HepG2 (cell line): ENCODE measurements around the gene ANXA11. TPM values are rescaled to one million over a fixed set of nuclear protein-coding genes. Genes with fewer than 3 reads are reported as not detected.

ENCODE experiments used
- ATAC-seq: fragments of 200-7000 bp; cut with Tn5 transposase; 3 replicates; pipeline ENCODE4 v1.9.1; 2020; ENCODE audit warnings: mild to moderate bottlenecking, moderate library complexity
- BruUV-seq: library from RNA; stranded (reverse); fragments of 400-500 nt; replicated peaks from 2 replicates; lab custom pipeline; 2021; lab: Mats Ljungman, UMichigan
- CTCF ChIA-PET: fragments of 300-600 bp; formaldehyde crosslinking; extraction: SDS; loops from one replicate; lab custom pipeline; 2021; ENCODE audit warnings: low total read pairs, inconsistent platforms, low intra/inter-chr PET ratio; lab: Yijun Ruan, JAX
- POLR2A ChIA-PET: fragments of 350-600 bp; sonication (Branson Sonifier 250); formaldehyde crosslinking; loops from one replicate; lab custom pipeline; 2020; ENCODE audit warnings: antibody characterized with exemption, inconsistent platforms; lab: Yijun Ruan, JAX
- DNase-seq: peaks from one replicate; pipeline ENCODE4 v3.0.0-alpha.2; 2015; ENCODE audit warnings: low spot score
- FAIRE-seq: peaks from 3 replicates; lab custom pipeline; 2011; peaks lifted over from hg19 to GRCh38; lab: Jason Lieb, UNC
- H2AFZ ChIP-seq: one replicate; pipeline ENCODE4 v1.6.1; 2011; ENCODE audit warnings: low read length, inconsistent platforms
- H3K27ac ChIP-seq: fragments of 300-600 bp; 3 replicates; pipeline ENCODE4 v1.8.0; 2011; ENCODE audit warnings: mixed run types, mild to moderate bottlenecking, mixed read lengths, low read length, inconsistent platforms; ENCODE audit not compliant: insufficient read depth; ENCODE audit errors: extremely low read length
- H3K27me3 ChIP-seq, 2 experiments: fragments of 200-600 bp in 1 of 2; 2 replicates in 1 of 2; 3 replicates in 1 of 2; pipeline versions ENCODE4 v1.6.0 to v1.8.0; 2011; ENCODE audit warnings: low read length in 2 of 2, mild to moderate bottlenecking in 2 of 2, moderate library complexity in 2 of 2, inconsistent platforms in 1 of 2; ENCODE audit not compliant: insufficient read depth in 2 of 2, control insufficient read depth in 1 of 2
- H3K36me3 ChIP-seq, 2 experiments: fragments of 200-600 bp in 1 of 2; replicated peaks in 1 of 2; 2 replicates in 1 of 2; 3 replicates in 1 of 2; pipeline versions ENCODE4 v1.5.1 to v1.8.0; 2011; ENCODE audit warnings: low read length in 2 of 2, inconsistent platforms in 1 of 2; ENCODE audit not compliant: insufficient read depth in 2 of 2, control insufficient read depth in 1 of 2
- H3K4me1 ChIP-seq: 2 replicates; pipeline ENCODE4 v1.5.1; 2012; ENCODE audit warnings: low read length, inconsistent platforms; ENCODE audit not compliant: insufficient read depth
- H3K4me2 ChIP-seq: 2 replicates; pipeline ENCODE4 v1.6.0; 2011; ENCODE audit warnings: low read depth, low read length, inconsistent platforms
- H3K4me3 ChIP-seq, 3 experiments: fragments of 200-600 bp in 1 of 3; sonication (generic), shearing (Covaris generic) in 1 of 3; replicated peaks in 1 of 3; 2 replicates each; pipeline ENCODE4 v1.5.1; 2011 to 2016; ENCODE audit warnings: low read length in 3 of 3, inconsistent platforms in 2 of 3, low read depth in 2 of 3, mild to moderate bottlenecking in 2 of 3, control low read depth in 1 of 3, mixed read lengths in 1 of 3; ENCODE audit not compliant: insufficient read depth in 1 of 3
- H3K79me2 ChIP-seq: one replicate; pipeline ENCODE4 v1.6.1; 2011; ENCODE audit warnings: low read length, inconsistent platforms; ENCODE audit not compliant: insufficient read depth
- H3K9ac ChIP-seq: 2 replicates; pipeline ENCODE4 v1.6.0; 2011; ENCODE audit warnings: mild to moderate bottlenecking, low read depth, low read length, inconsistent platforms; ENCODE audit not compliant: insufficient read depth
- H3K9me3 ChIP-seq: 2 replicates; pipeline ENCODE4 v1.5.1; 2012; ENCODE audit warnings: mild to moderate bottlenecking, low read length
- H4K20me1 ChIP-seq: 2 replicates; pipeline ENCODE4 v1.6.0; 2011; ENCODE audit warnings: inconsistent platforms, mild to moderate bottlenecking, low read length, moderate library complexity; ENCODE audit not compliant: insufficient read depth
- ETV5 ChIP-seq: IDR thresholded peaks from 2 replicates; pipeline ENCODE4 v1.6.1; 2018; ENCODE audit warnings: missing biosample characterization, missing genetic modification reagents, inconsistent platforms, borderline replicate concordance
- HMG20B ChIP-seq: conservative IDR thresholded peaks from 2 replicates; pipeline ENCODE4 v1.6.1; 2016; ENCODE audit warnings: missing genetic modification reagents, missing compliant biosample characterization
- HOXA9 ChIP-seq: sonication (generic); formaldehyde crosslinking; IDR thresholded peaks from 2 replicates; pipeline ENCODE4 v1.8.1; 2022; ENCODE audit warnings: missing genetic modification reagents, mild to moderate bottlenecking, moderate library complexity, borderline replicate concordance
- MEF2D ChIP-seq: sonication (generic); formaldehyde crosslinking; IDR thresholded peaks from 2 replicates; pipeline ENCODE4 v1.5.1; 2020; ENCODE audit warnings: mild to moderate bottlenecking, missing genetic modification reagents
- NBN ChIP-seq: fragments of 450-650 bp; conservative IDR thresholded peaks from 2 replicates; pipeline ENCODE4 v1.6.1; 2017
- PHF21A ChIP-seq: sonication (generic); formaldehyde crosslinking; IDR thresholded peaks from 2 replicates; pipeline ENCODE4 v1.5.0; 2020; ENCODE audit warnings: mild to moderate bottlenecking, missing genetic modification reagents
- POLR2A ChIP-seq, 2 experiments: IDR thresholded peaks; 2 replicates each; pipeline ENCODE4 v1.6.1; 2011; ENCODE audit warnings: low read depth in 2 of 2, low read length in 2 of 2, mild to moderate bottlenecking in 1 of 2, moderate library complexity in 1 of 2; ENCODE audit not compliant: insufficient read depth in 1 of 2
- RXRA ChIP-seq: sonication (generic); formaldehyde crosslinking; IDR thresholded peaks from 2 replicates; pipeline ENCODE4 v1.5.1; 2020; ENCODE audit warnings: missing genetic modification reagents
- SAP130 ChIP-seq: IDR thresholded peaks from 2 replicates; pipeline ENCODE4 v1.6.1; 2016; ENCODE audit warnings: low read depth
- SRY ChIP-seq: sonication (generic); formaldehyde crosslinking; IDR thresholded peaks from 2 replicates; pipeline ENCODE4 v1.8.0; 2022; ENCODE audit warnings: mild to moderate bottlenecking, missing genetic modification reagents
- YEATS2 ChIP-seq: sonication (generic); formaldehyde crosslinking; IDR thresholded peaks from 2 replicates; pipeline ENCODE4 v1.4.0; 2020; ENCODE audit warnings: missing genetic modification reagents, borderline replicate concordance
- ZNF292 ChIP-seq: sonication (generic); formaldehyde crosslinking; IDR thresholded peaks from 2 replicates; pipeline ENCODE4 v1.8.1; 2022; ENCODE audit warnings: mild to moderate bottlenecking, low read depth, missing genetic modification reagents, borderline replicate concordance
- ZNF501 ChIP-seq: sonication (generic); formaldehyde crosslinking; IDR thresholded peaks from 2 replicates; pipeline ENCODE4 v1.5.1; 2020; ENCODE audit warnings: mild to moderate bottlenecking, moderate library complexity, missing genetic modification reagents
- ZNF605 ChIP-seq: sonication (generic); formaldehyde crosslinking; IDR thresholded peaks from 2 replicates; pipeline ENCODE4 v1.8.0; 2022; ENCODE audit warnings: mild to moderate bottlenecking, missing genetic modification reagents
- ZNF614 ChIP-seq: IDR thresholded peaks from 2 replicates; pipeline ENCODE4 v1.6.1; 2018; ENCODE audit warnings: missing biosample characterization, missing genetic modification reagents, inconsistent platforms, borderline replicate concordance
- WGBS: methylation state at CpG from one replicate; pipeline ENCODE4 v1.1.6; 2017; ENCODE audit warnings: low lambda C conversion rate; 5-methylcytosine and 5-hydroxymethylcytosine counted together
- in situ Hi-C: cut with HindIII; loops from 2 replicates; pipeline ENCODE4 v1.10.0; 2017; ENCODE audit warnings: low pct_unique_long_range_greater_than_20kb; ENCODE audit not compliant: extremely low pct_ligation_motif_present
- intact Hi-C: fragments of 100-400 bp; cut with micrococcal nuclease; formaldehyde crosslinking; loops from one replicate; pipeline ENCODE4 v1.10.0; 2022; ENCODE audit not compliant: unreplicated experiment
- polyA plus RNA-seq, 8 experiments: library from polyadenylated mRNA; depleted of rRNA in 3 of 8; stranded (reverse) in 7 of 8; unstranded in 1 of 8; fragments of >200 nt; fragmentation: Illumina TruSeq in 4 of 8; extraction: Trizol in 4 of 8; gene quantifications; 2 replicates each; pipeline versions ENCODE4 v1.2.1 to v1.2.3, GENCODE V29; 2011 to 2016; ENCODE audit warnings: low read depth in 4 of 8, missing spikeins in 1 of 8, mixed read lengths in 1 of 8; ENCODE audit not compliant: insufficient read depth in 1 of 8
- total RNA-seq, 5 experiments: library from RNA; depleted of rRNA; stranded (reverse); fragments of >200 nt; fragmentation: Illumina TruSeq; extraction: Trizol; gene quantifications; 2 replicates each; pipeline ENCODE4 v1.2.3, GENCODE V29; 2016; ENCODE audit warnings: low read depth in 1 of 5
- TF ChIP-seq, protein P1 (sequence below): sonication (generic); formaldehyde crosslinking; IDR thresholded peaks from 2 replicates; pipeline ENCODE4 v1.5.1; 2020; ENCODE audit warnings: mild to moderate bottlenecking, moderate library complexity, missing genetic modification reagents
- TF ChIP-seq, protein P2 (sequence below): IDR thresholded peaks from 2 replicates; pipeline ENCODE4 v1.6.1; 2012; ENCODE audit warnings: inconsistent platforms
- TF ChIP-seq, protein P3 (sequence below): sonication (generic); formaldehyde crosslinking; IDR thresholded peaks from 2 replicates; pipeline ENCODE4 v1.4.0; 2020; ENCODE audit warnings: missing genetic modification reagents
- TF ChIP-seq, protein P4 (sequence below): sonication (generic); formaldehyde crosslinking; IDR thresholded peaks from 2 replicates; pipeline ENCODE4 v1.5.1; 2020; ENCODE audit warnings: mild to moderate bottlenecking, missing genetic modification reagents, borderline replicate concordance

Gene ANXA11
- total and polyA plus RNA-seq, 2 of the 13 experiments (the other 11 are each of a cell fraction or from before 2014, with no cell fraction given), result 30.6 to 51.5 TPM

DNA sequence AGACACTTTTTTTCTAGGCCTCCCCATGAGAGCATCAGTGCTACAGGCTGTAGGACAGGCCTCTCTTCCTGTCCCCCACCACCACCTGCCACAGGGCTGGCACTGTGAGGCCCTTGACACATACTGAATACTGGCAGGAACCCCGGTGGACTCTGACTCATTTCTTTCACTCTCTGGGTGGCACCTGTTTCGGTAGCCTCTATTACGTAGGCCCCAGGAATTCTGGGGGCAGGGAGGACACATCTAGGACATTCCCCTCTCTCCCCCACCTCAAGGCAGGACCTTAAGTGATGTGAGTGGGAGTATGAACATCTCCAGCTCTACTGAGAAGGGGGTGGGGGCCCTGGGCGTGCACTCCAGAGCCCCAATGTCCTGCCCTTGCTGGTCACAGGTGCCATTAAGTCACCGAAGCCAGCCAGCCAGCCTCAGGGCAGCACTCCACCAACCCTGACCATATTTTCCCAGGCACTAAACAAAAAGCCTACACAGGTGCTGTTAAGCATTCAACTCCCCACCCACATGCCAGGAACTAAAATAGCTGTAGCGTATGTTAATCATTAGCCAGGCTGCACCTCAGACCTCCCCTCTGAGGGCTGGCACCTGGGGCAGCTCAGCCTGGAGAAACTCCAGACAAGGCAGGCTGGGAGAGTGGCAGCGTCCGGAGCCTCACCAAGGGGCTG, 8.9 kb downstream of the ANXA11 start:
- 5% methylated on average over 7 of the region's 8 CpGs for WGBS
- POLR2A ChIA-PET, result interaction anchor here (0.6 to 1.2 kb wide), 3 partner anchors 9 to 210 kb away, joined by 3 to 15 read pairs (median 5); partner anchors contain the start of gene ANXA11
- H3K9ac ChIP-seq, result peak overlapping the region; percentile 48; the same call in 1 of the 2 replicates
- intact Hi-C loops, result no loop called here
- peaks cover 44% of the 10 kb centered on the region for H3K4me1 ChIP-seq
- CTCF ChIA-PET, result no interaction called here
- in situ Hi-C loops, result no loop called here
- no peak overlapping the region for H2AFZ ChIP-seq
- peak overlapping the region; percentile 54 for H3K27ac ChIP-seq
- H3K4me2 ChIP-seq, result peak overlapping the region; percentile 84
- FAIRE-seq, result peak; percentile 86
- peaks cover 54% of the 10 kb centered on the region for H3K79me2 ChIP-seq
- peak; percentile 98 for ATAC-seq
- no peaks in the 10 kb centered on the region for H3K9me3 ChIP-seq
- peak; percentile 90 for DNase-seq
- no peaks in the 10 kb centered on the region for H3K27me3 ChIP-seq
- peak overlapping the region; percentile 14 to 51 (median 26); a peak in 5 of 6 replicates for H3K4me3 ChIP-seq
- no peaks in the 10 kb centered on the region; a peak in 1 of 5 replicates for H3K36me3 ChIP-seq
- H4K20me1 ChIP-seq, result peaks cover 3% of the 10 kb centered on the region; the same call in 1 of the 2 replicates
- BruUV-seq, result no TSS peak
- TF ChIP-seq, protein P1, sequence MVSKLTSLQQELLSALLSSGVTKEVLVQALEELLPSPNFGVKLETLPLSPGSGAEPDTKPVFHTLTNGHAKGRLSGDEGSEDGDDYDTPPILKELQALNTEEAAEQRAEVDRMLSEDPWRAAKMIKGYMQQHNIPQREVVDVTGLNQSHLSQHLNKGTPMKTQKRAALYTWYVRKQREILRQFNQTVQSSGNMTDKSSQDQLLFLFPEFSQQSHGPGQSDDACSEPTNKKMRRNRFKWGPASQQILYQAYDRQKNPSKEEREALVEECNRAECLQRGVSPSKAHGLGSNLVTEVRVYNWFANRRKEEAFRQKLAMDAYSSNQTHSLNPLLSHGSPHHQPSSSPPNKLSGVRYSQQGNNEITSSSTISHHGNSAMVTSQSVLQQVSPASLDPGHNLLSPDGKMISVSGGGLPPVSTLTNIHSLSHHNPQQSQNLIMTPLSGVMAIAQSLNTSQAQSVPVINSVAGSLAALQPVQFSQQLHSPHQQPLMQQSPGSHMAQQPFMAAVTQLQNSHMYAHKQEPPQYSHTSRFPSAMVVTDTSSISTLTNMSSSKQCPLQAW (CRISPR knock-in tag), result peak; percentile 94
- no peak for TF ChIP-seq HOXA9 (CRISPR knock-in tag)
- TF ChIP-seq ZNF614, result 0 out of 2 replicates have a peak, but pooled peaks have one; percentile 20
- TF ChIP-seq ZNF501 (CRISPR knock-in tag), result peak; percentile 44; the same call in 1 of the 2 replicates
- TF ChIP-seq HMG20B (CRISPR knock-in tag), result no peak
- TF ChIP-seq ETV5, result 0 out of 2 replicates have a peak, but pooled peaks have one; percentile 5
- peak; percentile 69; the same call in 1 of the 2 replicates for TF ChIP-seq MEF2D (CRISPR knock-in tag)
- peak; percentile 24; the same call in 1 of the 2 replicates for TF ChIP-seq YEATS2 (CRISPR knock-in tag)
- TF ChIP-seq, protein P2, sequence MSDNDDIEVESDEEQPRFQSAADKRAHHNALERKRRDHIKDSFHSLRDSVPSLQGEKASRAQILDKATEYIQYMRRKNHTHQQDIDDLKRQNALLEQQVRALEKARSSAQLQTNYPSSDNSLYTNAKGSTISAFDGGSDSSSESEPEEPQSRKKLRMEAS, result peak; percentile 8; the same call in 1 of the 2 replicates
- TF ChIP-seq ZNF605 (CRISPR knock-in tag), result 0 out of 2 replicates have a peak, but pooled peaks have one; percentile 6
- TF ChIP-seq, protein P3, sequence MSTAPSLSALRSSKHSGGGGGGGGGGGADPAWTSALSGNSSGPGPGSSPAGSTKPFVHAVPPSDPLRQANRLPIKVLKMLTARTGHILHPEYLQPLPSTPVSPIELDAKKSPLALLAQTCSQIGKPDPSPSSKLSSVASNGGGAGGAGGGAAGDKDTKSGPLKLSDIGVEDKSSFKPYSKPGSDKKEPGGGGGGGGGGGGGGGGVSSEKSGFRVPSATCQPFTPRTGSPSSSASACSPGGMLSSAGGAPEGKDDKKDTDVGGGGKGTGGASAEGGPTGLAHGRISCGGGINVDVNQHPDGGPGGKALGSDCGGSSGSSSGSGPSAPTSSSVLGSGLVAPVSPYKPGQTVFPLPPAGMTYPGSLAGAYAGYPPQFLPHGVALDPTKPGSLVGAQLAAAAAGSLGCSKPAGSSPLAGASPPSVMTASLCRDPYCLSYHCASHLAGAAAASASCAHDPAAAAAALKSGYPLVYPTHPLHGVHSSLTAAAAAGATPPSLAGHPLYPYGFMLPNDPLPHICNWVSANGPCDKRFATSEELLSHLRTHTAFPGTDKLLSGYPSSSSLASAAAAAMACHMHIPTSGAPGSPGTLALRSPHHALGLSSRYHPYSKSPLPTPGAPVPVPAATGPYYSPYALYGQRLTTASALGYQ, result no peak
- TF ChIP-seq, protein P4, sequence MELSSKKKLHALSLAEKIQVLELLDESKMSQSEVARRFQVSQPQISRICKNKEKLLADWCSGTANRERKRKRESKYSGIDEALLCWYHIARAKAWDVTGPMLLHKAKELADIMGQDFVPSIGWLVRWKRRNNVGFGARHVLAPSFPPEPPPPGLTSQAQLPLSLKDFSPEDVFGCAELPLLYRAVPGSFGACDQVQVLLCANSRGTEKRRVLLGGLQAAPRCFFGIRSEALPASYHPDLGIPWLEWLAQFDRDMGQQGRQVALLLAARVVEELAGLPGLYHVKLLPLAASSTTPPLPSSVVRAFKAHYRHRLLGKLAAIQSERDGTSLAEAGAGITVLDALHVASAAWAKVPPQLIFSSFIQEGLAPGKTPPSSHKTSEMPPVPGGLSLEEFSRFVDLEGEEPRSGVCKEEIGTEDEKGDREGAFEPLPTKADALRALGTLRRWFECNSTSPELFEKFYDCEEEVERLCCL (CRISPR knock-in tag), result no peak
- no peak for TF ChIP-seq NBN
- peak in 1 of 2 experiments; percentile 48; a peak in 1 of 4 replicates for TF ChIP-seq POLR2A (IDR thresholded peaks at IDR 0.05; ENCODE audit: insufficient read depth in 1 of 2, low read depth in 2 of 2, low read length in 2 of 2)
- peak; percentile 67; the same call in 1 of the 2 replicates for TF ChIP-seq ZNF292
- peak; percentile 43; the same call in 1 of the 2 replicates for TF ChIP-seq RXRA (CRISPR knock-in tag)
- TF ChIP-seq PHF21A, result no peak; the same call in 1 of the 2 replicates
- TF ChIP-seq SRY (CRISPR knock-in tag), result 0 out of 2 replicates have a peak, but pooled peaks have one; percentile 31
- peak; percentile 69 for TF ChIP-seq SAP130 (CRISPR knock-in tag)
